ENCODE results near the gene DYRK2.

DYRK2 gene

GRCh38 chr12:67648521-67649260 lies at the start of gene DYRK2:
TSS of gene DYRK2 (plus strand) at chr12:67648745. CDS start at chr12:67649134, 389 bp downstream.
- Histone ChIP-seq H3K9me2 (replicated peaks; ENCODE audit: insufficient read depth, low read length) (no peaks in the 10 kb centered on the region), H2AFZ (ENCODE audit: low read depth, low read length, severe bottlenecking) (peak within 1 kb of the TSS; percentile 99), H3K27ac (ENCODE audit: low read depth, low read length) (peak within 1 kb of the TSS; percentile 60), H3K27me3 (ENCODE audit: low read length) (no peaks in the 10 kb centered on the region), H3K4me3 (ENCODE audit: insufficient read depth, low read length, poor library complexity, severe bottlenecking) (peak within 1 kb of the TSS; percentile 89), H4K20me1 (ENCODE audit: low read depth, low read length) (no peaks in the 10 kb centered on the region), H3K4me2 (ENCODE audit: low read depth, low read length, poor library complexity, severe bottlenecking) (peak within 1 kb of the TSS; percentile 90), H3K79me2 (ENCODE audit: insufficient read depth, low read length) (peaks cover 42% of the 10 kb centered on the region), H3K36me3 (ENCODE audit: low read length) (no peaks in the 10 kb centered on the region), H3K9ac (ENCODE audit: low read length) (peak within 1 kb of the TSS; percentile 90), H3F3A (ENCODE audit: insufficient read depth) (0 out of 2 replicates have a peak, but pooled peaks cover 13% of the 10 kb centered on the region), H3K9me3 (ENCODE audit: insufficient read depth, low read length) (no peaks in the 10 kb centered on the region)
- TF ChIP-seq EZH2phosphoT487 (conservative IDR thresholded peaks at IDR 0.05; ENCODE audit: low read length) (no peak), CTCF (IDR thresholded peaks at IDR 0.05; ENCODE audit: insufficient read depth, low read length, poor library complexity, severe bottlenecking) (no peak)

- no peak for TF ChIP-seq EZH2phosphoT487 (conservative IDR thresholded peaks at IDR 0.05; ENCODE audit: low read length)
- no peak for TF ChIP-seq CTCF (IDR thresholded peaks at IDR 0.05; ENCODE audit: insufficient read depth, low read length, poor library complexity, severe bottlenecking)
- Histone ChIP-seq H3K27ac (ENCODE audit: low read depth, low read length) (no peak overlapping the region), H3K4me2 (ENCODE audit: low read depth, low read length, poor library complexity, severe bottlenecking) (no peak overlapping the region), H3K79me2 (ENCODE audit: insufficient read depth, low read length) (no peaks in the 10 kb centered on the region), H2AFZ (ENCODE audit: low read depth, low read length, severe bottlenecking) (no peak overlapping the region), H3K27me3 (ENCODE audit: low read length) (no peaks in the 10 kb centered on the region), H3K4me3 (ENCODE audit: insufficient read depth, low read length, poor library complexity, severe bottlenecking) (no peak overlapping the region), H3F3A (ENCODE audit: insufficient read depth) (no peaks in the 10 kb centered on the region), H3K9me2 (replicated peaks; ENCODE audit: insufficient read depth, low read length) (no peaks in the 10 kb centered on the region), H3K9me3 (ENCODE audit: insufficient read depth, low read length) (no peaks in the 10 kb centered on the region), H3K36me3 (ENCODE audit: low read length) (no peaks in the 10 kb centered on the region), H3K9ac (ENCODE audit: low read length) (no peak overlapping the region), H4K20me1 (ENCODE audit: low read depth, low read length) (no peaks in the 10 kb centered on the region)
Observed at GRCh38 chr12:67599691-67600090, 48.9 kb upstream of the DYRK2 start.

- no peaks in the 10 kb centered on the region for H3K27me3 ChIP-seq (ENCODE audit: low read length)
- TF ChIP-seq EZH2phosphoT487 (conservative IDR thresholded peaks at IDR 0.05; ENCODE audit: low read length) (no peak), CTCF (IDR thresholded peaks at IDR 0.05; ENCODE audit: insufficient read depth, low read length, poor library complexity, severe bottlenecking) (no peak)
- no peaks in the 10 kb centered on the region for H4K20me1 ChIP-seq (ENCODE audit: low read depth, low read length)
- H3K9me3 ChIP-seq (ENCODE audit: insufficient read depth, low read length) = no peaks in the 10 kb centered on the region
- H2AFZ ChIP-seq (ENCODE audit: low read depth, low read length, severe bottlenecking) = no peak overlapping the region
- H3K9me2 ChIP-seq (replicated peaks; ENCODE audit: insufficient read depth, low read length) = no peaks in the 10 kb centered on the region
- H3K4me3 ChIP-seq (ENCODE audit: insufficient read depth, low read length, poor library complexity, severe bottlenecking) = no peak overlapping the region
- no peaks in the 10 kb centered on the region for H3K79me2 ChIP-seq (ENCODE audit: insufficient read depth, low read length)
- no peak overlapping the region for H3K27ac ChIP-seq (ENCODE audit: low read depth, low read length)
- H3F3A ChIP-seq (ENCODE audit: insufficient read depth) = no peaks in the 10 kb centered on the region
- no peaks in the 10 kb centered on the region for H3K36me3 ChIP-seq (ENCODE audit: low read length)
- no peak overlapping the region for H3K4me2 ChIP-seq (ENCODE audit: low read depth, low read length, poor library complexity, severe bottlenecking)
- no peak overlapping the region for H3K9ac ChIP-seq (ENCODE audit: low read length)
Observed at GRCh38 chr12:67601126-67601525, 47.4 kb upstream of the DYRK2 start.

All from SU-DHL-6 (cell line).